ENCODE measurements around the gene RNH1. TPM values are rescaled to one million over a fixed set of nuclear protein-coding genes. Genes with fewer than 3 reads are reported as not detected.

The RNH1 gene
- total RNA-seq, 2 donors from 2014 or later = 185 to 248 TPM

DNA sequence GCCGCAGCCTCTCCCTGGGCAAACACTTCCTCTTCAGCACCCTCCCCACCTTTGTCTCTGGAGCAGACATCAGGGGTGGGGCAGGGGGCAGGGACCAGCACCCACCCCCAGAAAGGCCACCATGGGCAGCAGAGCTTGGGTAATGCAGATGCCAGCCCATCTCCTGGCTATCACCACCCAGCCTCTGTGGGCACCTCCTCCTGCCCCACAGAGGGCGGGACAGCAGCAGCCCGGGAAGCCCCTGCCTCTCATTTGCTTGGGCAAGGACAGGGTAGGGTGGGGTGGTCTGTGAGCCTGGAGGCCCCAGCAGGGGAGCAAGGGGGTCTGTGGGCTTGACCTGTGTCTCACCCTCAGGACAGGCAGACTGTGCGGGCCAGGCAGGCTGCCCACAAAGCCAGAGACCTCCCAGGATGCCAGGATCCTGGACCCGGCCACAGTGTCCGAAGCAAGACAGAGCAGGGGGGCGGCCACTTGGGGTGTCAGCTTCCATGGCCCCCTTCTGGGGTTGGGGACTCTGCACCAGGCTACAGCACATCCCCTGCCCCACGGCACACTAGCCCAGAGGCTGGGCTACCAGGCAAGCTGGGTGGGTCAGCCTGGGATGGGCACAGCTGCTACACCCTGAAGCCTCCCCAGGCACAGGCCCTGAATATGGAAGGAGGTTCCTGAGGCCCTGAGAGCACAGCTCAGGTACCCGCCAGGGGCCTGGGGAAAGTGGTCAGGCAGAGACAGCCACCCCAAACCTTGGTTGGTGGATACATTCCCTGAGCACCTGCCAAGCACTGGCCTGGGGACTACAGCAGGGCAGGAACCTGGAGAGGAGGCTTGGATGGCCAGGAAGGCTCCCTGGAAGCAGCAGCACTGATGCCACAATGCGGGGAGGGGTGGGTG is 4.5 kb downstream of the RNH1 start:
- H3K27ac ChIP-seq = peak overlapping the region; percentile 100
- no peaks in the 10 kb centered on the region for H3K27me3 ChIP-seq
- H3K36me3 ChIP-seq = peaks cover 44% of the 10 kb centered on the region
- H3K4me1 ChIP-seq = peaks cover 0 to 68% of the 10 kb centered on the region in 2 donors
- peak overlapping the region in 1 of 2 donors; percentile 58 for H3K4me3 ChIP-seq
- TF ChIP-seq CTCF (IDR thresholded peaks at IDR 0.05) = no peak
- no peak for DNase-seq (ENCODE audit: low spot score)
- no peaks in the 10 kb centered on the region for H3K9me3 ChIP-seq

- Histone ChIP-seq H3K27ac (peak overlapping the region; percentile 100), H3K4me1 (peaks cover 0 to 65% of the 10 kb centered on the region in 2 donors), H3K4me3 (no peak overlapping the region), H3K36me3 (peaks cover 52% of the 10 kb centered on the region), H3K9me3 (no peaks in the 10 kb centered on the region), H3K27me3 (no peaks in the 10 kb centered on the region)
- no peak for DNase-seq (ENCODE audit: low spot score)
- TF ChIP-seq CTCF (IDR thresholded peaks at IDR 0.05) = no peak
Measured at GRCh38 chr11:501683-502287, 5.3 kb downstream of the RNH1 start.

- DNase-seq (ENCODE audit: low spot score) = no peak
- Histone ChIP-seq H3K4me1 (peaks cover 0 to 65% of the 10 kb centered on the region in 2 donors), H3K4me3 (no peak overlapping the region), H3K9me3 (no peaks in the 10 kb centered on the region), H3K27ac (peak overlapping the region; percentile 100), H3K27me3 (no peaks in the 10 kb centered on the region), H3K36me3 (peaks cover 58% of the 10 kb centered on the region)
- no peak for TF ChIP-seq CTCF (IDR thresholded peaks at IDR 0.05)
Measured at GRCh38 chr11:501001-501682, 5.9 kb downstream of the RNH1 start.

- H3K36me3 ChIP-seq = peaks cover 75% of the 10 kb centered on the region
- no peak for DNase-seq (ENCODE audit: low spot score)
- H3K27me3 ChIP-seq = no peaks in the 10 kb centered on the region
- H3K4me3 ChIP-seq = no peak overlapping the region
- peaks cover 0 to 48% of the 10 kb centered on the region in 2 donors for H3K4me1 ChIP-seq
- no peak for TF ChIP-seq CTCF (IDR thresholded peaks at IDR 0.05)
- H3K27ac ChIP-seq = peak overlapping the region; percentile 100
- H3K9me3 ChIP-seq = no peaks in the 10 kb centered on the region
Measured at GRCh38 chr11:499201-500076, 7.6 kb downstream of the RNH1 start.

Measured in right atrium auricular region (tissue), 2 donors.